Nephron progenitor cell (in vitro differentiated cells): Measurements from ENCODE around the gene JAGN1.
A peak's percentile ranks its signal among the peaks of the same experiment; 100 is the strongest.
"Not testable (repeated sequence)": the region's sequence is repeated elsewhere in the genome, so short reads cannot be mapped to it uniquely, and the experiment has no call there.

ENCODE experiments used
- DNase-seq: peaks from one replicate; pipeline ENCODE4 v3.0.0; 2021
- H3K27ac Mint-ChIP-seq: 2 replicates; pipeline ENCODE4 v1.8.0; 2021; ENCODE audit warnings: mild to moderate bottlenecking, moderate library complexity, mixed read lengths
- H3K27me3 Mint-ChIP-seq: 2 replicates; pipeline ENCODE4 v1.8.0; 2021; ENCODE audit warnings: mild to moderate bottlenecking, low read depth, mixed read lengths; ENCODE audit not compliant: poor library complexity
- H3K36me3 Mint-ChIP-seq: 2 replicates; pipeline ENCODE4 v1.8.0; 2021; ENCODE audit warnings: low read depth, mixed read lengths
- H3K4me1 Mint-ChIP-seq: 2 replicates; pipeline ENCODE4 v1.8.0; 2021; ENCODE audit warnings: mixed read lengths
- H3K4me3 Mint-ChIP-seq: 2 replicates; pipeline ENCODE4 v1.8.0; 2021; ENCODE audit warnings: mild to moderate bottlenecking, moderate library complexity, mixed read lengths
- H3K9me3 Mint-ChIP-seq: 2 replicates; pipeline ENCODE4 v1.8.0; 2021; ENCODE audit warnings: mild to moderate bottlenecking, moderate library complexity, mixed read lengths
- CTCF ChIP-seq: fragments of 200-600 bp; sonication (generic); IDR thresholded peaks from 2 replicates; pipeline ENCODE4 v1.5.0; 2021; ENCODE audit warnings: antibody characterized with exemption

Gene JAGN1

GRCh38 chr3:9848860-9849259 lies 41.5 kb upstream of the JAGN1 start:
- not testable (repeated sequence) for H3K27ac Mint-ChIP-seq, DNase-seq, H3K4me3 Mint-ChIP-seq, H3K9me3 Mint-ChIP-seq, H3K36me3 Mint-ChIP-seq
- Mint-ChIP-seq H3K27me3 (peaks cover 35% of the 10 kb centered on the region), H3K4me1 (peaks cover 14% of the 10 kb centered on the region)
- TF ChIP-seq CTCF = peak; percentile 57

- not testable (repeated sequence) for H3K9me3 Mint-ChIP-seq, DNase-seq, H3K36me3 Mint-ChIP-seq, H3K4me3 Mint-ChIP-seq, H3K27ac Mint-ChIP-seq
- Mint-ChIP-seq H3K27me3 (peaks cover 35% of the 10 kb centered on the region), H3K4me1 (peaks cover 20% of the 10 kb centered on the region)
These were observed 39.0 kb upstream of the JAGN1 start for GRCh38 chr3:9851383-9851782.

- not testable (repeated sequence) for H3K4me3 Mint-ChIP-seq, H3K27ac Mint-ChIP-seq, H3K36me3 Mint-ChIP-seq, H3K9me3 Mint-ChIP-seq, DNase-seq
- peaks cover 32% of the 10 kb centered on the region for H3K27me3 Mint-ChIP-seq
- peaks cover 20% of the 10 kb centered on the region for H3K4me1 Mint-ChIP-seq
These were observed 38.5 kb upstream of the JAGN1 start for GRCh38 chr3:9851926-9852325.

- no peaks in the 10 kb centered on the region for H3K9me3 Mint-ChIP-seq
- no peaks in the 10 kb centered on the region for H3K36me3 Mint-ChIP-seq
- no peak overlapping the region for H3K4me3 Mint-ChIP-seq
- peaks cover 32% of the 10 kb centered on the region for H3K27me3 Mint-ChIP-seq
- peaks cover 20% of the 10 kb centered on the region for H3K4me1 Mint-ChIP-seq
- DNase-seq = no peak
- no peak overlapping the region for H3K27ac Mint-ChIP-seq
- no peak for TF ChIP-seq CTCF
These were observed 37.9 kb upstream of the JAGN1 start for GRCh38 chr3:9852528-9852927.

GRCh38 chr3:9854291-9854940 lies 36.0 kb upstream of the JAGN1 start:
- H3K36me3 Mint-ChIP-seq, DNase-seq, H3K4me3 Mint-ChIP-seq, H3K9me3 Mint-ChIP-seq: not testable (repeated sequence)
- H3K4me1 Mint-ChIP-seq = peaks cover 21% of the 10 kb centered on the region
- H3K27me3 Mint-ChIP-seq = peaks cover 27% of the 10 kb centered on the region
- peak overlapping the region; percentile 85 for H3K27ac Mint-ChIP-seq

- H3K4me3 Mint-ChIP-seq = no peak overlapping the region
- TF ChIP-seq CTCF = no peak
- no peak overlapping the region for H3K27ac Mint-ChIP-seq
- H3K27me3 Mint-ChIP-seq = peaks cover 20% of the 10 kb centered on the region
- peaks cover 21% of the 10 kb centered on the region for H3K4me1 Mint-ChIP-seq
- H3K36me3 Mint-ChIP-seq = no peaks in the 10 kb centered on the region
- DNase-seq = no peak
- H3K9me3 Mint-ChIP-seq = no peaks in the 10 kb centered on the region
These were observed 34.8 kb upstream of the JAGN1 start for GRCh38 chr3:9855594-9855993.

GRCh38 chr3:9859530-9860025 lies 30.8 kb upstream of the JAGN1 start:
- TF ChIP-seq CTCF = no peak
- Mint-ChIP-seq H3K36me3 (no peaks in the 10 kb centered on the region), H3K4me1 (peaks cover 27% of the 10 kb centered on the region), H3K27ac (no peak overlapping the region), H3K27me3 (peaks cover 4% of the 10 kb centered on the region), H3K4me3 (no peak overlapping the region), H3K9me3 (no peaks in the 10 kb centered on the region)
- no peak for DNase-seq
